Endodermal cell (in vitro differentiated cells): ENCODE measurements around the gene ENPP7. TPM values are rescaled to one million over a fixed set of nuclear protein-coding genes. Genes with fewer than 3 reads are reported as not detected.
"Not testable (repeated sequence)": the region's sequence is repeated elsewhere in the genome, so short reads cannot be mapped to it uniquely, and the experiment has no call there.

Experiments
- DNase-seq: peaks from one replicate; pipeline ENCODE4 v3.0.0-alpha.2; 2017
- H3K27ac ChIP-seq: 2 replicates; pipeline ENCODE4 v1.5.1; 2013; ENCODE audit warnings: mild to moderate bottlenecking, low read depth, low read length, moderate library complexity
- H3K27me3 ChIP-seq: 2 replicates; pipeline ENCODE4 v1.6.1; 2013; ENCODE audit warnings: mild to moderate bottlenecking, low read length, moderate library complexity; ENCODE audit not compliant: insufficient read depth, control insufficient read depth, poor library complexity, severe bottlenecking
- H3K36me3 ChIP-seq: 2 replicates; pipeline ENCODE4 v1.7.0; 2013; ENCODE audit warnings: mild to moderate bottlenecking, low read length, moderate library complexity; ENCODE audit not compliant: control insufficient read depth, insufficient read depth
- H3K4me1 ChIP-seq: one replicate; pipeline ENCODE4 v1.7.0; 2013; ENCODE audit warnings: low read length; ENCODE audit not compliant: control insufficient read depth, insufficient read depth
- H3K4me3 ChIP-seq: 2 replicates; pipeline ENCODE4 v1.5.1; 2013; ENCODE audit warnings: mild to moderate bottlenecking, low read length, moderate library complexity
- H3K9ac ChIP-seq: 2 replicates; pipeline ENCODE4 v1.6.1; 2013; ENCODE audit warnings: mild to moderate bottlenecking, low read length, moderate library complexity; ENCODE audit not compliant: poor library complexity, severe bottlenecking; ENCODE audit errors: extremely low read depth
- H3K9me3 ChIP-seq: 2 replicates; pipeline ENCODE4 v1.6.1; 2013; ENCODE audit warnings: mild to moderate bottlenecking, low read length, moderate library complexity; ENCODE audit not compliant: control insufficient read depth
- H3K27ac Mint-ChIP-seq: 2 replicates; pipeline ENCODE4 v1.8.0; 2020; ENCODE audit warnings: mixed read lengths
- H3K27me3 Mint-ChIP-seq: 2 replicates; pipeline ENCODE4 v1.8.0; 2021; ENCODE audit warnings: mild to moderate bottlenecking, mixed read lengths; ENCODE audit not compliant: insufficient read depth
- H3K36me3 Mint-ChIP-seq: 2 replicates; pipeline ENCODE4 v1.8.0; 2020; ENCODE audit warnings: low read depth, mixed read lengths
- H3K4me1 Mint-ChIP-seq: 2 replicates; pipeline ENCODE4 v1.8.0; 2020; ENCODE audit warnings: mixed read lengths
- H3K4me3 Mint-ChIP-seq: 2 replicates; pipeline ENCODE4 v1.8.0; 2020; ENCODE audit warnings: mild to moderate bottlenecking, moderate library complexity, mixed read lengths
- H3K9me3 Mint-ChIP-seq: 2 replicates; pipeline ENCODE4 v1.8.0; 2020; ENCODE audit warnings: mild to moderate bottlenecking, mixed read lengths
- CTCF ChIP-seq: fragments of 200-600 bp; sonication (generic); conservative IDR thresholded peaks from 2 replicates; pipeline ENCODE4 v1.5.0; 2021; ENCODE audit warnings: antibody characterized with exemption, mild to moderate bottlenecking
- WGBS, 2 experiments: methylation state at CpG; one replicate each; pipeline versions ENCODE4 v1.1.5 to v1.1.7; 2013; ENCODE audit warnings: missing lambda C conversion rate in 2 of 2, mixed read lengths in 1 of 2; ENCODE audit not compliant: insufficient coverage in 1 of 2, insufficient read length in 1 of 2; 5-methylcytosine and 5-hydroxymethylcytosine counted together
- total RNA-seq, 2 donors: library from RNA; stranded (reverse); fragmentation: NEBNext Ultra II Directional in 1 of 2; extraction: Animal tissue kit (Norgen Biotek cat#: 25700) in 1 of 2; gene quantifications; 2 replicates in 1 of 2; 3 replicates in 1 of 2; pipeline ENCODE4 v1.2.1, GENCODE V29; 2021

The ENPP7 gene
- total RNA-seq, 2 donors from 2014 or later: not detected

- DNase-seq: no peak
- Mint-ChIP-seq H3K36me3 (no peaks in the 10 kb centered on the region), H3K27me3 (peaks cover 4% of the 10 kb centered on the region), H3K27ac (no peak overlapping the region), H3K9me3 (peaks cover 1% of the 10 kb centered on the region), H3K4me3 (no peak overlapping the region), H3K4me1 (no peaks in the 10 kb centered on the region)
- Histone ChIP-seq H3K9ac (no peak overlapping the region), H3K27me3 (no peaks in the 10 kb centered on the region), H3K4me3 (no peak overlapping the region), H3K36me3 (no peaks in the 10 kb centered on the region), H3K27ac (no peak overlapping the region), H3K4me1 (no peaks in the 10 kb centered on the region), H3K9me3 (no peaks in the 10 kb centered on the region)
- no peak for TF ChIP-seq CTCF
- WGBS, 2 experiments: 100% methylated on average over 1 of the region's 3 CpGs
These were observed 35.0 kb downstream of the ENPP7 start for GRCh38 chr17:79765708-79766107.

GRCh38 chr17:79769570-79770506, 39.1 kb downstream of the ENPP7 start:
- H3K9ac ChIP-seq: no peak overlapping the region
- Mint-ChIP-seq H3K27me3 (peaks cover 7% of the 10 kb centered on the region), H3K27ac (no peak overlapping the region), H3K9me3 (peaks cover 1% of the 10 kb centered on the region), H3K4me1 (peaks cover 3% of the 10 kb centered on the region), H3K36me3 (no peaks in the 10 kb centered on the region), H3K4me3 (no peak overlapping the region)
- DNase-seq: no peak
- H3K27ac ChIP-seq: no peak overlapping the region
- WGBS, 2 experiments: 92 to 94% methylated on average over 24 to 28 of the region's 28 CpGs
- no peaks in the 10 kb centered on the region for H3K27me3 ChIP-seq
- no peak for TF ChIP-seq CTCF
- H3K4me1 ChIP-seq: no peaks in the 10 kb centered on the region
- H3K9me3 ChIP-seq: no peaks in the 10 kb centered on the region
- no peak overlapping the region for H3K4me3 ChIP-seq
- no peaks in the 10 kb centered on the region for H3K36me3 ChIP-seq

DNA sequence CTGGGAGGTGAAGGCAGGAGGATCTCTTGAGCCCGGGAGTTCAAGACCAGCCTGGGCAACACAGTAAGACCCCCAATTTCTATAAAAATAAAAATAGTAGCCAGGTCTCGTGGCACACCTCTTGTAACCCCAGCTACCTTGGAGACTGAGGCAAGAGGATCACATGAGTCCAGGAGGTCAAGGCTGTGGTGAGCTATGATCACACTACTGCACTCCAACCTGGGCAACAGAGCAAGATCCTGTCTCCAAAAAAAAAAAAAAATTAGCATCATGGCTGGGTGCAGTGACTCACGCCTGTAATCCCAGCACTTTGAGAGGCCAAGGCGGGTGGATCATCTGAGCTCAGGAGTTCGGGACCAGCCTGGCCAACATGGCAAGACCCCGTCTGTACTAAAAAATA, 40.5 kb downstream of the ENPP7 start:
- WGBS, 2 experiments: 85 to 92% methylated on average over 6 of the region's 6 CpGs

GRCh38 chr17:79772726-79773125, 42.0 kb downstream of the ENPP7 start:
- H3K36me3 ChIP-seq, H3K36me3 Mint-ChIP-seq, H3K4me3 ChIP-seq, H3K27ac Mint-ChIP-seq, H3K4me1 ChIP-seq, H3K9me3 ChIP-seq, H3K27me3 ChIP-seq, H3K27ac ChIP-seq, DNase-seq, H3K4me3 Mint-ChIP-seq, H3K9me3 Mint-ChIP-seq, H3K9ac ChIP-seq, H3K27me3 Mint-ChIP-seq: not testable (repeated sequence)
- peaks cover 18% of the 10 kb centered on the region for H3K4me1 Mint-ChIP-seq
- WGBS, 2 experiments: 83 to 90% methylated on average over 5 to 9 of the region's 9 CpGs

More for the DNA sequence above, 40.5 kb downstream of the ENPP7 start:
- H3K27ac ChIP-seq: no peak overlapping the region
- no peak for DNase-seq
- Mint-ChIP-seq H3K4me3 (no peak overlapping the region), H3K9me3 (peaks cover 1% of the 10 kb centered on the region), H3K27ac (no peak overlapping the region), H3K4me1 (peaks cover 10% of the 10 kb centered on the region), H3K36me3 (no peaks in the 10 kb centered on the region), H3K27me3 (peaks cover 9% of the 10 kb centered on the region)
- no peaks in the 10 kb centered on the region for H3K9me3 ChIP-seq
- H3K9ac ChIP-seq: no peak overlapping the region
- H3K36me3 ChIP-seq: no peaks in the 10 kb centered on the region
- H3K4me3 ChIP-seq: no peak overlapping the region
- H3K4me1 ChIP-seq: peaks cover 1% of the 10 kb centered on the region
- TF ChIP-seq CTCF: no peak
- no peaks in the 10 kb centered on the region for H3K27me3 ChIP-seq
